ENCODE results near the gene SIX1. TPM values are rescaled to one million over a fixed set of nuclear protein-coding genes. Genes with fewer than 3 reads are reported as not detected.
A peak's percentile ranks its signal among the peaks of the same experiment; 100 is the strongest.

SIX1 gene
- total and polyA plus RNA-seq, 2 of the 13 experiments (the other 11 are each of a cell fraction or from before 2014, with no cell fraction given), result 1.7 to 6.5 TPM

DNA sequence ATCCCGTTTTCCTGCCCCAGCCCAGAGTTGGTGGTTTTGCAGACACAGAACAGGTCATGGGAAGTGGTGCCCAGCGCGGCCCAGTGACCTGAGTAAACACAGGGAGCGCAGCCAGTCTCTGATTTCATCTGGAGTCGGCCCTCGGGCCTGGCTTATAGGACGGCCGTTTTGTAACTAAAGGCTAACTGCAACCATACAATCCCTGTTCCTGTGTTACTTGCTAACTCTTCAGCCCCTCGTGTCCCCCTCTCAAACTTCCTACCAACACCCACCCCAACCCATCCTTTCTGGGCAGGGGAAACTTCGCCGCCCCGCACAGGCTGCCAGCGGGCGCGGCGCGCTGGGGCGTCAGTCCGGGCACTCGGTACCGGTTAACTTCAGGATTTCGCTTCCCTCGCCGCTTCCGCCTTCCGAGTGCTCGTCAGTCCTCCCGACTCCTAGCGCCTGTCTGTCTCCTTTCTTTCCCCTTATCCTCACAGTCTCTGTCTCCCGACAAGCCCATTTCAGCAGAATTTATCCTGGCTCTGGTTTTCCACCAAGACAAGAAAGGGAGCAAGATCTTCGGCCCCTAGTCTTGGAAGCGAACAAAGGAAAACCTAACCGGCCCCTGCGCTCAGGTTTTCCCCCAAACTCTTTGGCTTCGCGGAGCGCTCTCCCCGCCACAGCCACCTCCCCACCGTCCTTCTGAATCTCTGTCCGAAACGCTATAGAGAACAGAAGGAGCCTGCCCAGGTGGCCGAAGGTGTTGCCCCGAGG, 2.0 kb downstream of the SIX1 start (continued):
- TF ChIP-seq, protein P1, sequence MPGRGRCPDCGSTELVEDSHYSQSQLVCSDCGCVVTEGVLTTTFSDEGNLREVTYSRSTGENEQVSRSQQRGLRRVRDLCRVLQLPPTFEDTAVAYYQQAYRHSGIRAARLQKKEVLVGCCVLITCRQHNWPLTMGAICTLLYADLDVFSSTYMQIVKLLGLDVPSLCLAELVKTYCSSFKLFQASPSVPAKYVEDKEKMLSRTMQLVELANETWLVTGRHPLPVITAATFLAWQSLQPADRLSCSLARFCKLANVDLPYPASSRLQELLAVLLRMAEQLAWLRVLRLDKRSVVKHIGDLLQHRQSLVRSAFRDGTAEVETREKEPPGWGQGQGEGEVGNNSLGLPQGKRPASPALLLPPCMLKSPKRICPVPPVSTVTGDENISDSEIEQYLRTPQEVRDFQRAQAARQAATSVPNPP (CRISPR knock-in tag; IDR thresholded peaks at IDR 0.05), result no peak
- TF ChIP-seq, protein P2, sequence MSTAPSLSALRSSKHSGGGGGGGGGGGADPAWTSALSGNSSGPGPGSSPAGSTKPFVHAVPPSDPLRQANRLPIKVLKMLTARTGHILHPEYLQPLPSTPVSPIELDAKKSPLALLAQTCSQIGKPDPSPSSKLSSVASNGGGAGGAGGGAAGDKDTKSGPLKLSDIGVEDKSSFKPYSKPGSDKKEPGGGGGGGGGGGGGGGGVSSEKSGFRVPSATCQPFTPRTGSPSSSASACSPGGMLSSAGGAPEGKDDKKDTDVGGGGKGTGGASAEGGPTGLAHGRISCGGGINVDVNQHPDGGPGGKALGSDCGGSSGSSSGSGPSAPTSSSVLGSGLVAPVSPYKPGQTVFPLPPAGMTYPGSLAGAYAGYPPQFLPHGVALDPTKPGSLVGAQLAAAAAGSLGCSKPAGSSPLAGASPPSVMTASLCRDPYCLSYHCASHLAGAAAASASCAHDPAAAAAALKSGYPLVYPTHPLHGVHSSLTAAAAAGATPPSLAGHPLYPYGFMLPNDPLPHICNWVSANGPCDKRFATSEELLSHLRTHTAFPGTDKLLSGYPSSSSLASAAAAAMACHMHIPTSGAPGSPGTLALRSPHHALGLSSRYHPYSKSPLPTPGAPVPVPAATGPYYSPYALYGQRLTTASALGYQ (CRISPR knock-in tag; IDR thresholded peaks at IDR 0.05), result peak; percentile 38; the same call in 1 of the 2 replicates
- TF ChIP-seq HNRNPL (IDR thresholded peaks at IDR 0.05; ENCODE audit: low read depth, low read length) (peak; percentile 82), ZNF772 (CRISPR knock-in tag; IDR thresholded peaks at IDR 0.05) (peak; percentile 47; the same call in 1 of the 2 replicates), NR1H2 (CRISPR knock-in tag; IDR thresholded peaks at IDR 0.05; ENCODE audit: borderline replicate concordance, low read depth) (no peak), ZC3H13 (CRISPR knock-in tag; IDR thresholded peaks at IDR 0.05) (peak; percentile 10; the same call in 1 of the 2 replicates), JUN (CRISPR knock-in tag; IDR thresholded peaks at IDR 0.05) (no peak), ZNF567 (CRISPR knock-in tag; IDR thresholded peaks at IDR 0.05; ENCODE audit: borderline replicate concordance) (no peak), MYC (CRISPR knock-in tag; IDR thresholded peaks at IDR 0.05; ENCODE audit: borderline replicate concordance) (0 out of 2 replicates have a peak, but pooled peaks have one; percentile 7), RFXAP (CRISPR knock-in tag; IDR thresholded peaks at IDR 0.05; ENCODE audit: borderline replicate concordance) (no peak), ATRX (CRISPR knock-in tag; IDR thresholded peaks at IDR 0.05; ENCODE audit: borderline replicate concordance) (no peak), ZSCAN31 (CRISPR knock-in tag; IDR thresholded peaks at IDR 0.05; ENCODE audit: low read depth) (0 out of 2 replicates have a peak, but pooled peaks have one; percentile 57), SOX13 (IDR thresholded peaks at IDR 0.05) (no peak), SOX13 (CRISPR knock-in tag; conservative IDR thresholded peaks at IDR 0.05 in 1 of 2, IDR thresholded peaks at IDR 0.05 in 1 of 2) (0 out of 4 replicates have a peak, but pooled peaks of 1 of the 2 experiments have one; percentile 12), WIZ (CRISPR knock-in tag; IDR thresholded peaks at IDR 0.05) (no peak), RELA (CRISPR knock-in tag; IDR thresholded peaks at IDR 0.05) (no peak), ZNF7 (CRISPR knock-in tag; IDR thresholded peaks at IDR 0.05) (no peak), SALL1 (CRISPR knock-in tag; IDR thresholded peaks at IDR 0.05) (0 out of 2 replicates have a peak, but pooled peaks have one; percentile 9), KLF12 (CRISPR knock-in tag; IDR thresholded peaks at IDR 0.05; ENCODE audit: borderline replicate concordance) (no peak), TAF1 (CRISPR knock-in tag; IDR thresholded peaks at IDR 0.05) (peak; percentile 43), EHMT2 (IDR thresholded peaks at IDR 0.05; ENCODE audit: borderline replicate concordance, low read depth, low read length) (no peak), GTF2F1 (IDR thresholded peaks at IDR 0.05; ENCODE audit: low read length) (no peak), EED (CRISPR knock-in tag; IDR thresholded peaks at IDR 0.05) (peak; percentile 51; the same call in 1 of the 2 replicates), ZNF484 (CRISPR knock-in tag; IDR thresholded peaks at IDR 0.05; ENCODE audit: borderline replicate concordance, low read depth) (no peak)
- TF ChIP-seq, protein P3, sequence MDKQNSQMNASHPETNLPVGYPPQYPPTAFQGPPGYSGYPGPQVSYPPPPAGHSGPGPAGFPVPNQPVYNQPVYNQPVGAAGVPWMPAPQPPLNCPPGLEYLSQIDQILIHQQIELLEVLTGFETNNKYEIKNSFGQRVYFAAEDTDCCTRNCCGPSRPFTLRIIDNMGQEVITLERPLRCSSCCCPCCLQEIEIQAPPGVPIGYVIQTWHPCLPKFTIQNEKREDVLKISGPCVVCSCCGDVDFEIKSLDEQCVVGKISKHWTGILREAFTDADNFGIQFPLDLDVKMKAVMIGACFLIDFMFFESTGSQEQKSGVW (CRISPR knock-in tag; IDR thresholded peaks at IDR 0.05; ENCODE audit: borderline replicate concordance), result no peak
- TF ChIP-seq, protein P4, sequence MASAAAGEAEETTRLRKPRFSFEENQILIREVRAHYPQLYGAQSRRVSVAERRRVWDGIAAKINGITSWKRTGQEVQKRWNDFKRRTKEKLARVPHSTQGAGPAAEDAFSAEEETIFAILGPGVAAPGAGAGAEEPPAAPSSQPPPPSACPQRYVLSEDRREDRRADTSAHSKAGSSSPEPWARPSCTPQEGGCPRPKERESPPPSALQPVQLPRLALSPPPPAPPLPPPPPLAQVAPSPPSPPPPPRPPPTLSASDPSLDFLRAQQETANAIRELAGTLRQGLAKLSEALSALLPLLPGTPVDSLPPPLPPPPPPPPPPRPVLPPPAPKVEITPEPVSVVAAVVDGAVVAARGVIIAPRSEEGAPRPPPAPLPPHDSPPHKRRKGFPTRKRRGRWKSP (CRISPR knock-in tag; IDR thresholded peaks at IDR 0.05), result peak; percentile 52; the same call in 1 of the 2 replicates
